ENCODE measurements around the gene DUSP8. TPM values are rescaled to one million over a fixed set of nuclear protein-coding genes. Genes with fewer than 3 reads are reported as not detected.

The DUSP8 gene
- total RNA-seq, 1 donor from 2014 or later, result 8.4 TPM

DNA sequence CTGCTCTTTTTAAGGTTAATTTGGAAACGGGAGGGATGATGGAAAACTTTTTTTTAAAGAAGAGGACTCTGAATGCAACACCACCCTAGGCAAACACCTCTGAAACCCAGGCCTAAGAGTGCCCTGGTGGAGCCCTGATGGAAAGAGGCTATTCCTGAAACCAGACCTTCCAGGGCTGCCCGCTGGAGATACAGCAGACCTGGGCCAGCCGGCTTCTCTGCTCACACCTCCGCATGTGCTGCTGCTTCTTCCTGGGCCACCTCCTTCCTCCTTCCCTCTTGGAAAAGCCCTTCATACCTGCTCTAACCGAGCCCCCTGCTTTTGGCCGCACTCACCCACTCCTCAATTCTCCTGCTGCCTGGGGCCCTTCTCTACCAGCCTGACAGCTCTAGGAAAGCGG, 37.9 kb downstream of the DUSP8 start:
- no peak overlapping the region for H3K4me3 Mint-ChIP-seq
- H3K4me1 Mint-ChIP-seq (ENCODE audit: unreplicated experiment), result peaks cover 24% of the 10 kb centered on the region
- H3K9me3 Mint-ChIP-seq, result no peaks in the 10 kb centered on the region
- H3K27me3 Mint-ChIP-seq, result peaks cover 11% of the 10 kb centered on the region
- no peak overlapping the region for H3K27ac Mint-ChIP-seq
- TF ChIP-seq, protein P1, sequence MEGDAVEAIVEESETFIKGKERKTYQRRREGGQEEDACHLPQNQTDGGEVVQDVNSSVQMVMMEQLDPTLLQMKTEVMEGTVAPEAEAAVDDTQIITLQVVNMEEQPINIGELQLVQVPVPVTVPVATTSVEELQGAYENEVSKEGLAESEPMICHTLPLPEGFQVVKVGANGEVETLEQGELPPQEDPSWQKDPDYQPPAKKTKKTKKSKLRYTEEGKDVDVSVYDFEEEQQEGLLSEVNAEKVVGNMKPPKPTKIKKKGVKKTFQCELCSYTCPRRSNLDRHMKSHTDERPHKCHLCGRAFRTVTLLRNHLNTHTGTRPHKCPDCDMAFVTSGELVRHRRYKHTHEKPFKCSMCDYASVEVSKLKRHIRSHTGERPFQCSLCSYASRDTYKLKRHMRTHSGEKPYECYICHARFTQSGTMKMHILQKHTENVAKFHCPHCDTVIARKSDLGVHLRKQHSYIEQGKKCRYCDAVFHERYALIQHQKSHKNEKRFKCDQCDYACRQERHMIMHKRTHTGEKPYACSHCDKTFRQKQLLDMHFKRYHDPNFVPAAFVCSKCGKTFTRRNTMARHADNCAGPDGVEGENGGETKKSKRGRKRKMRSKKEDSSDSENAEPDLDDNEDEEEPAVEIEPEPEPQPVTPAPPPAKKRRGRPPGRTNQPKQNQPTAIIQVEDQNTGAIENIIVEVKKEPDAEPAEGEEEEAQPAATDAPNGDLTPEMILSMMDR (conservative IDR thresholded peaks at IDR 0.05), result no peak
- H3K36me3 Mint-ChIP-seq, result no peaks in the 10 kb centered on the region
- no peak for DNase-seq (ENCODE audit: extremely low spot score, unreplicated experiment)

DNA sequence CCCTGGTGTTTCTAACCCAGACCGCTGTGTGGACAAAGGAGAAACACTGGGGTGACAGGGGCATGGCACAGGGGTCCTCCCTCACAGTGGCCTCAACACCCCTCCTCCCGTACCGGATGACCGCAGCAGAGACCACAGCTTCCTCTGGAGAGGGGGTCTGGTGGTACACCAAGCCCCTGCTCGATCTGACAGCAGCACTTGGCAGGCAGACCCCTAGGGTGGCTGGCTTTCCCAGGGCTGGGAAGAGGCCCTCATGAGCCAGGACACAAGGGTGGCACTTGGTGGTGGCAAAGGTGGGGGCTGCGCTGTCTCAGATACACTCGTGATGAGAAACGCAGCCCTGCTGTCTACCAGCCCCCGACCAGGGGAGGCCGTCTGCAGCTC, 38.7 kb downstream of the DUSP8 start:
- Mint-ChIP-seq H3K27ac (no peak overlapping the region), H3K27me3 (peaks cover 7% of the 10 kb centered on the region), H3K4me3 (no peak overlapping the region), H3K4me1 (ENCODE audit: unreplicated experiment) (peaks cover 24% of the 10 kb centered on the region), H3K9me3 (no peaks in the 10 kb centered on the region), H3K36me3 (no peaks in the 10 kb centered on the region)
- TF ChIP-seq, protein P1 (conservative IDR thresholded peaks at IDR 0.05), result no peak
- DNase-seq (ENCODE audit: extremely low spot score, unreplicated experiment), result no peak

DNA sequence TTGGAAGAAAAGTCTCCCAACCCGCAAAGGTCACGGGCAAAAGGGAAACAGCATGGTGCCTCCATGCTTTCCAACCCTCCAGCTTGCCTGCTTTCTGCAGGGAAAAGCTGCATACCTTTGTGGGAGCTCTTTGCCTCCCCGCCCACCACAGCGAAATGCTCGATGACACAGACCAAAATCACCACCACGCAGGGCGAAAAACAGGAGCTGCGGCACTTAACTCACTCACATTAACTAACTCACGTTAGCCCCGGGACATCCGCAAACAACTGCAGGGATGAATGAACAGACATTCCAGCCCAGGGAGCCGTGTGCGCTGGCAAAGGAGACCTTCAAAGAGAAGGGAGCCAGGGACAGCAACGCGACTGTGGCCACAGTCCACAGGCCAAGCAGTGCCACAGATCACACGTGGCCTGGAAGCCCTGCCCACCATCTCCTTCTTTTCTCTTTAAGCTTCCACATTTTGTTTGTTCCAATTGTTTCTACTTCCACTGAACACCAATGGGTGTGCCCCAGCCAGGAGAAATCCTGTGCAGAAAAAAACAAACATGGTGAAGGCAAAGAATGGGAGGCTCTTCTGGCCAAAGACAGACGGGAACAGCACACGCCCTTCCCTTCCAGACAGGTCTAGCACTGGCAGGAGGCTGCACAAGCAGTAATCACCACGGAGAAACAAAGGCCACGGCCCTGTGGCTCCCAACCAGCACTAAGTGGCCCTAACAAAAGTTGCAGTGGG, 39.3 kb downstream of the DUSP8 start:
- H3K36me3 Mint-ChIP-seq, result no peaks in the 10 kb centered on the region
- TF ChIP-seq, protein P1 (conservative IDR thresholded peaks at IDR 0.05), result no peak
- no peak overlapping the region for H3K4me3 Mint-ChIP-seq
- DNase-seq (ENCODE audit: extremely low spot score, unreplicated experiment), result no peak
- H3K4me1 Mint-ChIP-seq (ENCODE audit: unreplicated experiment), result peaks cover 24% of the 10 kb centered on the region
- H3K27ac Mint-ChIP-seq, result peak overlapping the region; percentile 56
- H3K9me3 Mint-ChIP-seq, result no peaks in the 10 kb centered on the region
- peaks cover 2% of the 10 kb centered on the region for H3K27me3 Mint-ChIP-seq

- peaks cover 24% of the 10 kb centered on the region for H3K4me1 Mint-ChIP-seq (ENCODE audit: unreplicated experiment)
- H3K36me3 Mint-ChIP-seq, result no peaks in the 10 kb centered on the region
- TF ChIP-seq, protein P1 (conservative IDR thresholded peaks at IDR 0.05), result no peak
- peak overlapping the region; percentile 96 for H3K27ac Mint-ChIP-seq
- no peaks in the 10 kb centered on the region for H3K9me3 Mint-ChIP-seq
- DNase-seq (ENCODE audit: extremely low spot score, unreplicated experiment), result no peak
- peak overlapping the region; percentile 41 for H3K4me3 Mint-ChIP-seq
- no peaks in the 10 kb centered on the region for H3K27me3 Mint-ChIP-seq
Measured at GRCh38 chr11:1532014-1532586, 40.0 kb downstream of the DUSP8 start.

DNA sequence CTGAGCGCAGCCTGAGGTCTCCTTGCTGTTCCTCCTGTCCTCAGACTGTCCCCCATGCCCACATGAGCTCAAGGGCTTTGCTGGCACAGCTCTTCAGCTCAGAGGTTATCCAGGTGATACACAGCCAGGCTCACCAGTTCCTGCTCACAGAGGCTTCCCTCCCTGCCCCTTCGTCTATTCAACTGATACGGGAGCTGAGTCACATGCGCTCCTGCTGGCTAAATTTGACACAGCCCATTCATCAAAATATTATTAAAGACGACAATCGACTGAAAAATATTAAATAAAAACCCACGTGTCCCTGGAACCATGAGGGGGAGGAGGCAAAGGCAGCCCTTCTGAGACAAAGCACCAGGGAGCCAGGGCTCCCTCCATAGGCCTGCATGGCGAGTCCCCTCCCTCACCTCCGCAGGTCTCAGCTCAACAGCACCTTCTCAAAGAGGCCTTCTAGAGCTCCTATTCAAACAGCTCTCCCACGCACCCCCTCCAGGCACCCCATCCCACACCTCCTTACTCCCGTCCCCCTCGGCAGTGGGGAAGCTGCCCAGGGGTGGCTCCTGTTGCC, 40.5 kb downstream of the DUSP8 start:
- Mint-ChIP-seq H3K4me3 (peak overlapping the region; percentile 82), H3K27ac (peak overlapping the region; percentile 96), H3K9me3 (no peaks in the 10 kb centered on the region), H3K36me3 (no peaks in the 10 kb centered on the region), H3K27me3 (no peaks in the 10 kb centered on the region), H3K4me1 (ENCODE audit: unreplicated experiment) (peaks cover 24% of the 10 kb centered on the region)
- no peak for DNase-seq (ENCODE audit: extremely low spot score, unreplicated experiment)
- TF ChIP-seq, protein P1 (conservative IDR thresholded peaks at IDR 0.05), result no peak

All from type B pancreatic cell (in vitro differentiated cells).